ENCODE data around the gene GPRIN2.
A peak's percentile ranks its signal among the peaks of the same experiment; 100 is the strongest.

GPRIN2 gene

GRCh38 chr10:46565591-46566332 lies 9.3 kb upstream of the GPRIN2 start:
- DNase-seq: peak; percentile 59 to 70

- DNase-seq: no peak
Observed at GRCh38 chr10:46560952-46561351, 4.5 kb upstream of the GPRIN2 start.

- DNase-seq: peak in 1 of 2 experiments; percentile 10
Observed at GRCh38 chr10:46560381-46560780, 3.9 kb upstream of the GPRIN2 start.

GRCh38 chr10:46559231-46559671 lies 2.8 kb upstream of the GPRIN2 start:
- DNase-seq: peak in 1 of 2 experiments; percentile 10

GRCh38 chr10:46558392-46559185 lies 2.1 kb upstream of the GPRIN2 start:
- peak; percentile 11 for DNase-seq

- DNase-seq: no peak
Observed at GRCh38 chr10:46558122-46558391, 1.6 kb upstream of the GPRIN2 start.

GRCh38 chr10:46557319-46558121 lies 1.1 kb upstream of the GPRIN2 start:
- DNase-seq: peak; percentile 16 to 18

GRCh38 chr10:46555713-46556514 lies 544 bp downstream of the GPRIN2 start:
- DNase-seq: peak in 1 of 2 experiments; percentile 23

- peak in 1 of 2 experiments; percentile 16 for DNase-seq
Observed at GRCh38 chr10:46555366-46555712, 1.1 kb downstream of the GPRIN2 start.

- DNase-seq: peak; percentile 8 to 16
Observed at GRCh38 chr10:46554166-46554781, 2.2 kb downstream of the GPRIN2 start.

- peak; percentile 15 for DNase-seq
Observed at GRCh38 chr10:46553238-46554049, 3.0 kb downstream of the GPRIN2 start.

- peak; percentile 12 to 19 for DNase-seq
Observed at GRCh38 chr10:46552526-46553237, 3.8 kb downstream of the GPRIN2 start.

- DNase-seq: peak; percentile 15
Observed at GRCh38 chr10:46551701-46552525, 4.5 kb downstream of the GPRIN2 start.

- DNase-seq: peak; percentile 15
Observed at GRCh38 chr10:46550795-46551700, 5.4 kb downstream of the GPRIN2 start.

GRCh38 chr10:46550076-46550790 lies 6.2 kb downstream of the GPRIN2 start:
- peak; percentile 11 to 14 for DNase-seq

GRCh38 chr10:46549171-46550075 lies 7.0 kb downstream of the GPRIN2 start:
- DNase-seq: peak; percentile 13 to 15

Data from activated T-cell treated with anti-CD3 and anti-CD28 coated beads, Interleukin-2, amount 50 U/mL, for 48 hours (primary cell).